Activated T-helper 1 cell treated with anti-CD3 and anti-CD28 coated beads, Interleukin-12 subunit alpha, Interleukin-12 subunit beta, Interleukin-2, Interleukin-4 antibody, amounts not matched to agents 30 ng/mL and 10 ng/mL and 1 ng/mL, durations not matched to agents 14 hours and 24 hours and 36 hours (primary cell): ENCODE measurements around the gene SEMA5B. TPM values are rescaled to one million over a fixed set of nuclear protein-coding genes. Genes with fewer than 3 reads are reported as not detected.

ENCODE experiments used
- DNase-seq: peaks from one replicate; pipeline ENCODE4 v3.0.0; 2021; ENCODE audit warnings: low spot score
- H3K27ac Mint-ChIP-seq: one replicate; pipeline ENCODE4 v1.8.0; 2021; ENCODE audit warnings: mild to moderate bottlenecking, mixed read lengths
- H3K27me3 Mint-ChIP-seq: one replicate; pipeline ENCODE4 v1.8.0; 2022; ENCODE audit warnings: mild to moderate bottlenecking, moderate library complexity, mixed read lengths; ENCODE audit not compliant: insufficient read depth
- H3K36me3 Mint-ChIP-seq: one replicate; pipeline ENCODE4 v1.8.0; 2021; ENCODE audit warnings: low read depth, mixed read lengths
- H3K4me1 Mint-ChIP-seq: one replicate; pipeline ENCODE4 v1.8.0; 2021; ENCODE audit warnings: low read depth, mixed read lengths
- H3K4me3 Mint-ChIP-seq: one replicate; pipeline ENCODE4 v1.8.0; 2021; ENCODE audit warnings: mild to moderate bottlenecking, moderate library complexity, mixed read lengths
- H3K9me3 Mint-ChIP-seq: one replicate; pipeline ENCODE4 v1.8.0; 2021; ENCODE audit warnings: mixed read lengths
- intact Hi-C: fragments of 100-400 bp; cut with micrococcal nuclease; formaldehyde crosslinking; loops from one replicate; pipeline ENCODE4 v1.15.1; 2024
- total RNA-seq: library from RNA; stranded (reverse); gene quantifications from 2 replicates; pipeline ENCODE4 v1.2.3, GENCODE V29; 2022

Gene SEMA5B
- total RNA-seq, 1 donor from 2014 or later, result not detected

DNA sequence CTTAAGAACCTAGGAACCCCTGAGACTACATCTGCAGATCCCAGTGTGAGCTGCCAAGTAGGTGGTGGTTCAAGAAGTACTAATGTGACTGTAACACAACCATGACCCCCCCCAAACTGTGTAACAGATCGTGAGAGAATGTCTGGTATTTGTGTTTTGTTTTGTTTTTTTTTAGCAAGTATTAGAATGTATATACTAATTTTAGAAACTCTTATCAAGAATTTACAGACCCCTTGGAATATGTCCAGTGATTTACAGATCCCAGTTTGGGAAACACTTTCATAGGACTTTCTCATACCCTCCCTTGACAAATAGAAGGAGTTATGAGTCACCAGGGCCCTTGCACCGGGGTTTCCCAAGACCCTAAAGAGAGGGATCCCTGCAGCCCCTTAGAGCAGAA, 79.8 kb downstream of the SEMA5B start:
- intact Hi-C loops, result no loop called here
- no peak overlapping the region for H3K4me3 Mint-ChIP-seq

GRCh38 chr3:122947196-122947595, 80.4 kb downstream of the SEMA5B start:
- no peak overlapping the region for H3K27ac Mint-ChIP-seq
- H3K4me3 Mint-ChIP-seq, result no peak overlapping the region
- H3K4me1 Mint-ChIP-seq, result no peaks in the 10 kb centered on the region
- H3K9me3 Mint-ChIP-seq, result no peaks in the 10 kb centered on the region
- intact Hi-C loops, result no loop called here
- no peak for DNase-seq
- H3K27me3 Mint-ChIP-seq, result peaks cover 19% of the 10 kb centered on the region
- no peaks in the 10 kb centered on the region for H3K36me3 Mint-ChIP-seq

More for the DNA sequence above, 79.8 kb downstream of the SEMA5B start:
- DNase-seq, result no peak
- no peaks in the 10 kb centered on the region for H3K9me3 Mint-ChIP-seq
- H3K36me3 Mint-ChIP-seq, result no peaks in the 10 kb centered on the region
- H3K4me1 Mint-ChIP-seq, result no peaks in the 10 kb centered on the region
- H3K27me3 Mint-ChIP-seq, result peaks cover 19% of the 10 kb centered on the region
- no peak overlapping the region for H3K27ac Mint-ChIP-seq

- Mint-ChIP-seq H3K27ac (no peak overlapping the region), H3K36me3 (no peaks in the 10 kb centered on the region), H3K27me3 (peaks cover 19% of the 10 kb centered on the region), H3K9me3 (no peaks in the 10 kb centered on the region), H3K4me1 (no peaks in the 10 kb centered on the region), H3K4me3 (no peak overlapping the region)
- intact Hi-C loops, result no loop called here
- no peak for DNase-seq
Measured at GRCh38 chr3:122946185-122946584, 81.4 kb downstream of the SEMA5B start.

- Mint-ChIP-seq H3K36me3 (no peaks in the 10 kb centered on the region), H3K27ac (no peak overlapping the region), H3K4me1 (no peaks in the 10 kb centered on the region), H3K4me3 (no peak overlapping the region), H3K9me3 (no peaks in the 10 kb centered on the region), H3K27me3 (peaks cover 22% of the 10 kb centered on the region)
- DNase-seq, result no peak
- intact Hi-C loops, result no loop called here
Measured at GRCh38 chr3:122945230-122945629, 82.3 kb downstream of the SEMA5B start.

GRCh38 chr3:122944671-122945161, 82.8 kb downstream of the SEMA5B start:
- no peak overlapping the region for H3K27ac Mint-ChIP-seq
- H3K4me3 Mint-ChIP-seq, result no peak overlapping the region
- H3K4me1 Mint-ChIP-seq, result no peaks in the 10 kb centered on the region
- H3K9me3 Mint-ChIP-seq, result no peaks in the 10 kb centered on the region
- peaks cover 20% of the 10 kb centered on the region for H3K27me3 Mint-ChIP-seq
- no peak for DNase-seq
- H3K36me3 Mint-ChIP-seq, result no peaks in the 10 kb centered on the region
- intact Hi-C loops, result no loop called here

DNA sequence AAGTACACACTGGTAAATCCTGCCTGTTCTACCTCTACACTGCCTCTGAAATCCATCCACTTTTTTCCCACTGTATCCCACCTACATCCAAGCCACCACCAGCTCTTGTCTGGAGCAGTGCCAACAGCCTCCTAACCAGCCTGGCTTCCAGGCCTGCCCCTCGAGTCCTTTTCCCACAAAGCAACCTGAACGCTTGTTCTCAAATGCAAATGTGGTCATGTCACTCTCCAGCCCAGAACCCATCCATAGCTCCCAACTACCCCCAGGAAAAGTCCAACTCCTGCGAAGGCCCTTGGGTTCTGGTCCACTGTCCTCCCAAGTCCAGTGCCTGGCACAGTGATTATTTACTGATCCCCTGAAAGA, 83.8 kb downstream of the SEMA5B start:
- Mint-ChIP-seq H3K4me1 (no peaks in the 10 kb centered on the region), H3K27ac (no peak overlapping the region), H3K36me3 (no peaks in the 10 kb centered on the region), H3K9me3 (no peaks in the 10 kb centered on the region), H3K4me3 (no peak overlapping the region), H3K27me3 (peaks cover 14% of the 10 kb centered on the region)
- DNase-seq, result no peak
- intact Hi-C loops, result loop anchor here (1.0 to 2.0 kb wide), 2 partner anchors 84 to 315 kb away; no protein-coding TSS in a partner anchor

DNA sequence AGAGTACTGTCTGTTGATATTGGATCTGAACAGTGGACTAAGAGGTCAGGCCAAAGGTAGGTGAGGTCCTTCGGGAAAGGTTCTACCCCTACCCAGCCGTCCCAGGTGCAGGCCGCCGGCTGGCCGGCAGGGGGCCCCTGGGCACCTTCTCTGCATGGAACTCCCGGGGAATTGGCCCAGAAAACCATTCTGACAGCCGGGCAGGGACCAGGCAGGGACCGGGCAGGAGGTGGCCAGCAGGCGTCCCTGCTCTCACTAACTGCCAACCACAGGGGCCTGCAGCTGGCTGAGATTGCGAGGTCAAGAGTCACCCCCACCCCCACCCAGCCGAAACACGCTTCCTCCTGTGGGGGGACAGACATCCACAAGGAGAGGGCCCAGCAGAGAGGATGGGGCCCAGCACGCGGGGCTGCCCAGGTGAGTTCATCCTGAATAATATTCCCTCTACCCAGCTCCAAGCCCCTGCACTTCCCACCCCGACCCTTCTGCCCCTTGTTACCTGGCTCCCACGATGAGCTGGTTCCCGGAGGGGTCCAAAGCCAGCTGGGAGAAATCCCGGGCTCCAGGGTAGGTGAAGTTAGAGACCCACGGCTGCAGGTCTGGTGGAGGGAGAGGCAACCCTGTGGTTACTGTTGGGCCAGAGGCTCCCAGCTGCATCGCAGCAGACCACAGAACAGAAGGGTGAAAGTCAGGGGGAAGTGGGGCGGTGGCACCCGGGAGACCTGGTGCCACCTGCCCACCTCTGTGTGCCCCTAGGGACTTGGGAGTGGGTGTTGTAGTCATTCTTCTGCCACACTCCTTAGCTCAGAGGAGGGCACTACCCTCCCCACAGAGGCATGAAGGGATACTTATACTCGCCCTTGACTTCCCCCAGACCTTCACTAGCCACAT, 84.4 kb downstream of the SEMA5B start:
- Mint-ChIP-seq H3K9me3 (no peaks in the 10 kb centered on the region), H3K27ac (no peak overlapping the region), H3K4me3 (no peak overlapping the region), H3K4me1 (no peaks in the 10 kb centered on the region), H3K27me3 (peaks cover 14% of the 10 kb centered on the region), H3K36me3 (no peaks in the 10 kb centered on the region)
- intact Hi-C loops, result loop anchor here (1.0 to 2.0 kb wide), 2 partner anchors 85 to 316 kb away; no protein-coding TSS in a partner anchor
- DNase-seq, result no peak

DNA sequence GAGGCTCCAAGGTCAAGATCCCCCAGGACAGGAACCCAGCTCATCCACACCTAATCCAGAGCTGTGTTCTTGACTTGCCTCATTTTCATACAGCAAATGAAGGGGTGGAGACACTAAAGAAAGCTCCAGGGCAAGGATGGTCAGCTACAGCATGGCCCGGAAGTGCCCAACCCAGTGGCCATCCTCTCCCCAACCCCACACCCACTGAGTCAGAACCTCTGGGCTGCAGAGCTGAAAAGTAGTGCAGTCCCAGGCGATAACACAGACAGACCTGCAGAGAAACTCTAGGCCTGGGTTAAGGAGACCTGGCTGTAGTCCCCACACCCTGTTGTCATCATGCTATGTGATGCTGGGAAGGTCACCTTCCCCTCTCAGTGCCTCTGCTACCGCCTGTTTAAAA, 85.3 kb downstream of the SEMA5B start:
- H3K27me3 Mint-ChIP-seq, result peaks cover 14% of the 10 kb centered on the region
- no peaks in the 10 kb centered on the region for H3K9me3 Mint-ChIP-seq
- intact Hi-C loops, result loop anchor here (2.0 kb wide), 1 partner anchor 317 kb away; no protein-coding TSS in a partner anchor
- H3K27ac Mint-ChIP-seq, result no peak overlapping the region
- H3K4me3 Mint-ChIP-seq, result no peak overlapping the region
- DNase-seq, result no peak
- H3K36me3 Mint-ChIP-seq, result no peaks in the 10 kb centered on the region
- H3K4me1 Mint-ChIP-seq, result no peaks in the 10 kb centered on the region

- Mint-ChIP-seq H3K27ac (no peak overlapping the region), H3K4me3 (no peak overlapping the region), H3K36me3 (no peaks in the 10 kb centered on the region), H3K4me1 (no peaks in the 10 kb centered on the region), H3K9me3 (no peaks in the 10 kb centered on the region), H3K27me3 (peaks cover 14% of the 10 kb centered on the region)
- DNase-seq, result no peak
- intact Hi-C loops, result loop anchor here (2.0 kb wide), 1 partner anchor 317 kb away; no protein-coding TSS in a partner anchor
Measured at GRCh38 chr3:122941228-122942206, 86.0 kb downstream of the SEMA5B start.

- Mint-ChIP-seq H3K9me3 (no peaks in the 10 kb centered on the region), H3K36me3 (no peaks in the 10 kb centered on the region), H3K27ac (no peak overlapping the region), H3K4me3 (no peak overlapping the region), H3K4me1 (no peaks in the 10 kb centered on the region), H3K27me3 (peaks cover 16% of the 10 kb centered on the region)
- DNase-seq, result no peak
- intact Hi-C loops, result no loop called here
Measured at GRCh38 chr3:122940628-122941086, 86.9 kb downstream of the SEMA5B start.

DNA sequence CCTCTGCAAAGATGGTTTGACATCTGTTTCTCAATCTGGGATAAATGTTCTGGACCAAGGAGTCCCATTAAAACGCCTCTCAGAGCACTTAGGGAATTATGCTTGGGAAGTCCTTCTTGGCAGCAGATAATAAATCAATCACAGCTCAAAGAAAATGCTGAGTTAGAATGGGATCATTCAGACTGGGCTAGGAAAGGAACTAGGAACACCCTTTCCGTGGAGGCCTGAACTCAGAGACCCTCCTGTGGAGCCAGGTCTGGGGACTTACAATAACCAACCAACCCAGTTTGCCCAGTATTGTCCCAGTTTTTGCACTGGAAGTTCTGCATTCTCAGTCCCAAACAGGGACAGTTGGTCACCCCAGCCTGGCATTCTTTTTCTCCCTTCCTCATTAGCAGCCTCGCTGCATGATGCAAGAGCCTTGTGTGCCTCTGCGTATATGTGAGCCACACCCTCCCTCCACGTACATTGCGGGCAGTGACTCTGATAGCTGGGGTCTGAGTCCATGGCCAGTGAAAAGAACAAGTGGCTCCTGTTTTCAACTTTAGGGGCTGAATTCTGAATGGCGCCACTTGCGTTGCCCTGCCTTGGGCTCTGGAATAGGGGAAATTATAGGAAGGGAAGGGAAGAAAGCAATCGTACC, 88.7 kb downstream of the SEMA5B start:
- Mint-ChIP-seq H3K9me3 (no peaks in the 10 kb centered on the region), H3K4me1 (no peaks in the 10 kb centered on the region), H3K36me3 (no peaks in the 10 kb centered on the region), H3K27me3 (peaks cover 6% of the 10 kb centered on the region), H3K27ac (no peak overlapping the region), H3K4me3 (no peak overlapping the region)
- no peak for DNase-seq
- intact Hi-C loops, result no loop called here

DNA sequence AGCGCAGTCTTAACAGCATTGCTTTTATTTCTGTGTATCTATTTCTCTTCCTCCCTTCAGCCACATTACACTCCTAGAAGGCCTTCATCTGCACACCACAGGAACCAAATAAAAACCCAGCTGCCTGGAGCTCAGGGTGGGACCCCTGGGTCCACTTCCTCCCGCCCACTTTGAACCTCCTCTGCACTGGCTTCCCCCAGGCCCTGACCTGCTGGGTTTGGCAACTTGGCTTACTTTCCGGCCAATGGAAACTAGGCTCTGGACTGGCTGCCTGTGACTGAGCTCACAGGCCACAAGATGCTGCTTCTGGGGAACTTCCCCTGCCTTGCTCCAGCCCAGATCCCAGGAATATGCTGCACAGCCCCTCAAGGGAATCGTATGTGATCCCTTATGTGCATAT, 89.8 kb downstream of the SEMA5B start:
- no peaks in the 10 kb centered on the region for H3K36me3 Mint-ChIP-seq
- H3K4me1 Mint-ChIP-seq, result no peaks in the 10 kb centered on the region
- H3K27ac Mint-ChIP-seq, result no peak overlapping the region
- no peaks in the 10 kb centered on the region for H3K9me3 Mint-ChIP-seq
- peaks cover 5% of the 10 kb centered on the region for H3K27me3 Mint-ChIP-seq
- intact Hi-C loops, result no loop called here
- H3K4me3 Mint-ChIP-seq, result no peak overlapping the region
- no peak for DNase-seq
